T-helper 1 cell treated with Interleukin-12 subunit alpha and Interleukin-12 subunit beta and Interleukin-4 antibody, amounts not matched to agents 30 μg/mL and 1 μg/mL, for 36 hours (primary cell): ENCODE data around the gene ZNF880.
A peak's percentile ranks its signal among the peaks of the same experiment; 100 is the strongest.

Experiments used
- H3K27ac Mint-ChIP-seq: one replicate; pipeline ENCODE4 v1.8.0; 2021; ENCODE audit warnings: mild to moderate bottlenecking, mixed read lengths
- H3K27me3 Mint-ChIP-seq: one replicate; pipeline ENCODE4 v1.8.0; 2021; ENCODE audit warnings: low read depth, mixed read lengths
- H3K36me3 Mint-ChIP-seq: one replicate; pipeline ENCODE4 v1.8.0; 2021; ENCODE audit warnings: low read depth, mixed read lengths
- H3K4me1 Mint-ChIP-seq: one replicate; pipeline ENCODE4 v1.8.0; 2021; ENCODE audit warnings: low read depth, mixed read lengths
- H3K4me3 Mint-ChIP-seq: one replicate; pipeline ENCODE4 v1.8.0; 2021; ENCODE audit warnings: mild to moderate bottlenecking, moderate library complexity, mixed read lengths
- H3K9me3 Mint-ChIP-seq: one replicate; pipeline ENCODE4 v1.8.0; 2021; ENCODE audit warnings: mixed read lengths

The ZNF880 gene

DNA sequence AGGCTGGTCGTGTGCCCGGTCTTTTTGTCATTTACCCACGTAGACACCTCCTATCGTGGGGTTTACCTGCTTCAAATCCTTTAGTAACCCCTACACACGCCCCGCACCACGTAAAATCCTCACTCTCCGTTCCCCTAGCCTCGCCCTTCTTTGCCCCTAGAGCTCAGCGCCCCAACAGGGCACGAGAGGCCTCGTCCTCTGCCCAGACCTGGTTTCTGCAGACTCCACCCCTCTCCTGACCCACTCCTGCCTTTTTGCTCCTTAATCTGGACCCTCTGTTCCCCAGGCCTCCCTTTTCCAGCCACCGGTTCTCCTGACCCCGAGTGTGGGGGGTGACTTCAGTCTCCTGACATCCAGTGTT, 28.3 kb downstream of the ZNF880 start:
- Mint-ChIP-seq H3K9me3 (peaks cover 69% of the 10 kb centered on the region), H3K27me3 (no peaks in the 10 kb centered on the region), H3K4me3 (peak overlapping the region; percentile 87), H3K4me1 (peaks cover 10% of the 10 kb centered on the region), H3K36me3 (peaks cover 44% of the 10 kb centered on the region), H3K27ac (peak overlapping the region; percentile 85)

DNA sequence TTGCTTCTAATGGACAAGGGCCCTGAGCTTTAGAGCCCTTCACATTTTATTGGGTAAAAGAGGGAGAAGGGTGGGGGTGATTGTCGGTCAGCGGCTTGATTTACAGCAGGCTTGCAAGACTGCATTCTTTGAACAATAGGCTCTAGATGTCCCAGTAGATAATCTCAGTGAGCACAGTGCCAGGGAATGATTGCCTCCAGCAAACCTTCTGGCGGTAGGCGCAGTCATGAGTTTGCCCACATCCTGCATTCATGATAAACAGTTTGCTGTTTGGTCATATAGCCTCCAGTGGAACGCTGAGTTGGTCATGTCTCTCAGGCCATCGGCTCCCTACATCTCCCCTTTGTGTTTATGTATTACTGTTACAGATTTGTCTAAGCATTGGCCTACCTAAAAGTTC, 40.6 kb downstream of the ZNF880 start:
- Mint-ChIP-seq H3K4me1 (no peaks in the 10 kb centered on the region), H3K9me3 (peaks cover 85% of the 10 kb centered on the region), H3K36me3 (peaks cover 25% of the 10 kb centered on the region), H3K27me3 (no peaks in the 10 kb centered on the region), H3K27ac (no peak overlapping the region), H3K4me3 (no peak overlapping the region)

DNA sequence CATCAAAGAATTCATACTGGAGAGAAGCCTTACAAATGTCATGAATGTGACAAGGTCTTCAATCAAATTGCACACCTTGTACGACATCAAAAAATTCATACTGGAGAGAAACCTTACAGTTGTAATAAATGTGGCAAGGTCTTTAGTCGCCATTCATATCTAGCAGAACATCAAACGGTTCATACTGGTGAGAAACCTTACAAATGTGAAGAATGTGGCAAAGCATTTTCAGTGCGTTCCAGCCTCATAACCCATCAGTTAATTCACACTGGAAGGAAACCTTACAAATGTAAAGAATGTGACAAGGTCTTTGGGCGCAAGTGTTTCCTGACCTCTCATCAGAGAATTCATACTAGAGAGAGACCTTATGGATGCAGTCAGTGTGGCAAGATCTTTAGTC, 46.0 kb downstream of the ZNF880 start:
- no peak overlapping the region for H3K27ac Mint-ChIP-seq
- peaks cover 5% of the 10 kb centered on the region for H3K36me3 Mint-ChIP-seq
- H3K27me3 Mint-ChIP-seq = no peaks in the 10 kb centered on the region
- H3K9me3 Mint-ChIP-seq = peaks cover 85% of the 10 kb centered on the region
- no peak overlapping the region for H3K4me3 Mint-ChIP-seq
- no peaks in the 10 kb centered on the region for H3K4me1 Mint-ChIP-seq

DNA sequence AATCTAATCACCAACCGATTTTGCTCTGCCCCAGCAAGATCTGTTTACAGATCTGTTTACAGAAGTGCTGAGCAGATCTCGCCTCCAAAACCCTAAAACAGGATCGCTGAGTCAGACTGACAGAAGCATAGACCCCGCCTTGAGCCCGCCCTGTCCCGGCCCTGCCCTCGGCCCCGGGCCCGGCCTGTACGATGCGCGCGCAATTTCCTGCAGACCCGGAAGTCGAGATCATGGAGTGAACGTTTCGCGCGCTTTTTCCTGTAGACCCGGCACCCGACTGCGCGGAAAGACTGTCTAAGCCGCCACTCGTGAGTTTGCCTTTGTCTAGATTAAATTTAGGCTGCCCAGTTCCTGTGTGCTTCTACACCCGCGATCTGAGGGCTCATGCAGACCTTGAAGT, 59.2 kb downstream of the ZNF880 start, which contains the start of gene ZNF534:
TSS of gene ZNF534 (plus strand) at position 212 of the 400 bp plus-strand sequence. CDS start 2,327 bp downstream, outside the sequence.
- H3K27me3 Mint-ChIP-seq = no peaks in the 10 kb centered on the region
- peaks cover 2% of the 10 kb centered on the region for H3K36me3 Mint-ChIP-seq
- H3K27ac Mint-ChIP-seq = no peak within 1 kb of the TSS
- peaks cover 54% of the 10 kb centered on the region for H3K9me3 Mint-ChIP-seq
- no peak within 1 kb of the TSS for H3K4me3 Mint-ChIP-seq
- H3K4me1 Mint-ChIP-seq = no peaks in the 10 kb centered on the region
